Measurements from ENCODE around the gene TGFBI.

The TGFBI gene

GRCh38 chr5:136086783-136087566 is 58.2 kb downstream of the TGFBI start:
- Histone ChIP-seq H3K4me2 (ENCODE audit: low read length) (no peak overlapping the region), H3K36me3 (ENCODE audit: insufficient read depth, low read length) (no peaks in the 10 kb centered on the region), H3K4me3 (ENCODE audit: low read length) (no peak overlapping the region), H3K4me1 (ENCODE audit: control insufficient read depth, insufficient read depth, low read length) (peaks cover 15% of the 10 kb centered on the region), H3K9me3 (replicated peaks; ENCODE audit: low read length) (no peaks in the 10 kb centered on the region), H3K9ac (ENCODE audit: low read depth, low read length) (no peak overlapping the region), H3K27me3 (ENCODE audit: control insufficient read depth, insufficient read depth, low read length) (no peaks in the 10 kb centered on the region)

- H3K4me1 ChIP-seq (ENCODE audit: control insufficient read depth, insufficient read depth, low read length) = peaks cover 11% of the 10 kb centered on the region
- H3K4me2 ChIP-seq (ENCODE audit: low read length) = peak overlapping the region; percentile 47
- no peak overlapping the region for H3K4me3 ChIP-seq (ENCODE audit: low read length)
- H3K9ac ChIP-seq (ENCODE audit: low read depth, low read length) = no peak overlapping the region
- no peaks in the 10 kb centered on the region for H3K27me3 ChIP-seq (ENCODE audit: control insufficient read depth, insufficient read depth, low read length)
- H3K9me3 ChIP-seq (replicated peaks; ENCODE audit: low read length) = no peaks in the 10 kb centered on the region
- H3K36me3 ChIP-seq (ENCODE audit: insufficient read depth, low read length) = no peaks in the 10 kb centered on the region
Observed at GRCh38 chr5:136087961-136088871, 59.4 kb downstream of the TGFBI start.

GRCh38 chr5:136089791-136090190 is 61.0 kb downstream of the TGFBI start:
- H3K9ac ChIP-seq (ENCODE audit: low read depth, low read length) = no peak overlapping the region
- no peak overlapping the region for H3K4me3 ChIP-seq (ENCODE audit: low read length)
- H3K27me3 ChIP-seq (ENCODE audit: control insufficient read depth, insufficient read depth, low read length) = peaks cover 1% of the 10 kb centered on the region
- H3K4me2 ChIP-seq (ENCODE audit: low read length) = no peak overlapping the region
- no peaks in the 10 kb centered on the region for H3K36me3 ChIP-seq (ENCODE audit: insufficient read depth, low read length)
- H3K9me3 ChIP-seq (replicated peaks; ENCODE audit: low read length) = no peaks in the 10 kb centered on the region
- peaks cover 11% of the 10 kb centered on the region for H3K4me1 ChIP-seq (ENCODE audit: control insufficient read depth, insufficient read depth, low read length)

- no peaks in the 10 kb centered on the region for H3K9me3 ChIP-seq (replicated peaks; ENCODE audit: low read length)
- no peaks in the 10 kb centered on the region for H3K36me3 ChIP-seq (ENCODE audit: insufficient read depth, low read length)
- peaks cover 6% of the 10 kb centered on the region for H3K27me3 ChIP-seq (ENCODE audit: control insufficient read depth, insufficient read depth, low read length)
Observed at GRCh38 chr5:136090319-136090718, 61.5 kb downstream of the TGFBI start.

GRCh38 chr5:136094189-136094912 is 65.6 kb downstream of the TGFBI start:
- H3K4me2 ChIP-seq (ENCODE audit: low read length) = no peak overlapping the region
- H3K4me3 ChIP-seq (ENCODE audit: low read length) = no peak overlapping the region
- no peaks in the 10 kb centered on the region for H3K4me1 ChIP-seq (ENCODE audit: control insufficient read depth, insufficient read depth, low read length)
- no peaks in the 10 kb centered on the region for H3K36me3 ChIP-seq (ENCODE audit: insufficient read depth, low read length)
- no peaks in the 10 kb centered on the region for H3K9me3 ChIP-seq (replicated peaks; ENCODE audit: low read length)
- no peak overlapping the region for H3K9ac ChIP-seq (ENCODE audit: low read depth, low read length)
- peaks cover 11% of the 10 kb centered on the region for H3K27me3 ChIP-seq (ENCODE audit: control insufficient read depth, insufficient read depth, low read length)

More at GRCh38 chr5:136090319-136090718, 61.5 kb downstream of the TGFBI start:
- Histone ChIP-seq H3K4me2 (ENCODE audit: low read length) (no peak overlapping the region), H3K9ac (ENCODE audit: low read depth, low read length) (no peak overlapping the region), H3K4me1 (ENCODE audit: control insufficient read depth, insufficient read depth, low read length) (peaks cover 11% of the 10 kb centered on the region), H3K4me3 (ENCODE audit: low read length) (no peak overlapping the region)

- Histone ChIP-seq H3K4me1 (ENCODE audit: control insufficient read depth, insufficient read depth, low read length) (no peaks in the 10 kb centered on the region), H3K9me3 (replicated peaks; ENCODE audit: low read length) (no peaks in the 10 kb centered on the region), H3K4me2 (ENCODE audit: low read length) (no peak overlapping the region), H3K36me3 (ENCODE audit: insufficient read depth, low read length) (no peaks in the 10 kb centered on the region), H3K9ac (ENCODE audit: low read depth, low read length) (no peak overlapping the region), H3K4me3 (ENCODE audit: low read length) (no peak overlapping the region), H3K27me3 (ENCODE audit: control insufficient read depth, insufficient read depth, low read length) (peaks cover 11% of the 10 kb centered on the region)
Observed at GRCh38 chr5:136094913-136095641, 66.3 kb downstream of the TGFBI start.

GRCh38 chr5:136098176-136098575 is 69.4 kb downstream of the TGFBI start:
- no peak overlapping the region for H3K9ac ChIP-seq (ENCODE audit: low read depth, low read length)
- H3K4me1 ChIP-seq (ENCODE audit: control insufficient read depth, insufficient read depth, low read length) = no peaks in the 10 kb centered on the region
- no peaks in the 10 kb centered on the region for H3K9me3 ChIP-seq (replicated peaks; ENCODE audit: low read length)
- H3K4me2 ChIP-seq (ENCODE audit: low read length) = no peak overlapping the region
- peaks cover 11% of the 10 kb centered on the region for H3K27me3 ChIP-seq (ENCODE audit: control insufficient read depth, insufficient read depth, low read length)
- no peaks in the 10 kb centered on the region for H3K36me3 ChIP-seq (ENCODE audit: insufficient read depth, low read length)
- no peak overlapping the region for H3K4me3 ChIP-seq (ENCODE audit: low read length)

GRCh38 chr5:136099870-136100269 is 71.1 kb downstream of the TGFBI start:
- H3K4me3 ChIP-seq (ENCODE audit: low read length) = no peak overlapping the region
- H3K27me3 ChIP-seq (ENCODE audit: control insufficient read depth, insufficient read depth, low read length) = peaks cover 9% of the 10 kb centered on the region
- H3K36me3 ChIP-seq (ENCODE audit: insufficient read depth, low read length) = no peaks in the 10 kb centered on the region
- no peaks in the 10 kb centered on the region for H3K9me3 ChIP-seq (replicated peaks; ENCODE audit: low read length)
- no peak overlapping the region for H3K4me2 ChIP-seq (ENCODE audit: low read length)
- H3K9ac ChIP-seq (ENCODE audit: low read depth, low read length) = no peak overlapping the region
- no peaks in the 10 kb centered on the region for H3K4me1 ChIP-seq (ENCODE audit: control insufficient read depth, insufficient read depth, low read length)

GRCh38 chr5:136101884-136102283 is 73.1 kb downstream of the TGFBI start:
- Histone ChIP-seq H3K4me1 (ENCODE audit: control insufficient read depth, insufficient read depth, low read length) (no peaks in the 10 kb centered on the region), H3K4me3 (ENCODE audit: low read length) (no peak overlapping the region), H3K27me3 (ENCODE audit: control insufficient read depth, insufficient read depth, low read length) (peaks cover 4% of the 10 kb centered on the region), H3K4me2 (ENCODE audit: low read length) (no peak overlapping the region), H3K36me3 (ENCODE audit: insufficient read depth, low read length) (no peaks in the 10 kb centered on the region), H3K9me3 (replicated peaks; ENCODE audit: low read length) (no peaks in the 10 kb centered on the region), H3K9ac (ENCODE audit: low read depth, low read length) (no peak overlapping the region)

GRCh38 chr5:136103118-136103517 is 74.3 kb downstream of the TGFBI start:
- Histone ChIP-seq H3K27me3 (ENCODE audit: control insufficient read depth, insufficient read depth, low read length) (peaks cover 4% of the 10 kb centered on the region), H3K36me3 (ENCODE audit: insufficient read depth, low read length) (no peaks in the 10 kb centered on the region), H3K4me3 (ENCODE audit: low read length) (no peak overlapping the region), H3K4me1 (ENCODE audit: control insufficient read depth, insufficient read depth, low read length) (no peaks in the 10 kb centered on the region), H3K4me2 (ENCODE audit: low read length) (no peak overlapping the region), H3K9ac (ENCODE audit: low read depth, low read length) (no peak overlapping the region), H3K9me3 (replicated peaks; ENCODE audit: low read length) (no peaks in the 10 kb centered on the region)
